GM18951 (cell line): Measurements from ENCODE around the gene GHITM.

ENCODE experiments used
- POLR2A ChIP-seq: IDR thresholded peaks from 4 replicates; pipeline ENCODE4 v1.6.1; 2011; ENCODE audit warnings: mild to moderate bottlenecking; ENCODE audit not compliant: insufficient read length, insufficient read depth; ENCODE audit errors: extremely low read depth
- in situ Hi-C: fragments of 300-500 bp; cut with MboI; formaldehyde crosslinking; loops from one replicate; pipeline ENCODE4 v1.12.0; 2022; ENCODE audit warnings: low sequenced_read_pairs, mixed read lengths, inconsistent platforms; ENCODE audit not compliant: unreplicated experiment

Gene GHITM

DNA sequence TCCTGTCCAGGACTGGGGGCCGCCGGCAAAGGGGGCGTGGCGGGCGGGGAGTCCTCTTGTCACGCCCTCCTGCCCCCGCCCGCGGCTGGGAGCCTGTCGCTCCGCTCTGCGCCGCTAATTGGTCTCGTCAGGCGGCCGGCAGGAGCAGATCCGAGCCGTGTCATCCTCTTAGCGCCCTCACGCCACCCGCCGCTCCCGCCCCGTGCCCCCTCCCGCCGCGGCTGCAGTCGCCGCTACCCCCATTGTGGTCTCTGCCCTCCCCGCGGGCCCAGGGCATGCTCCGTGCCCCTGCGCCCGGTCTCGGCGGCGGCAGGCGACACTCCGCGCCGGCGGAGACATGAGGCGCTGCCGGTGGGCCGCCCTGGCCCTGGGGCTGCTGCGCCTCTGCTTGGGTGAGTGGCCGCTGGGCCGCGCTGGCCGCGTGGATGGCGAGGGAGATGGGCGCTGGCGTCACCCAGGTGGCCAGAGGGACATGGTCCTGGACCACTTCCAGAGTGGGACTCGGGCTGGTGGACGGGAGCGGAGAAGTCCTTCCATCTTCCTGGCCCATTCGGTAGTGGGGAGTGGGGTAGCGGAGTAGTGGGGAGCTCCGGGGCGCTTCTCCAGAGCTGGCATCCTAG, 55.2 kb downstream of the GHITM start, which contains the start of gene CDHR1:
TSS of gene CDHR1 (plus strand) at position 114 of the 620 bp plus-strand sequence. CDS start at position 338, 224 bp downstream.
- in situ Hi-C loops = no loop called here
- TF ChIP-seq POLR2A = no peak

DNA sequence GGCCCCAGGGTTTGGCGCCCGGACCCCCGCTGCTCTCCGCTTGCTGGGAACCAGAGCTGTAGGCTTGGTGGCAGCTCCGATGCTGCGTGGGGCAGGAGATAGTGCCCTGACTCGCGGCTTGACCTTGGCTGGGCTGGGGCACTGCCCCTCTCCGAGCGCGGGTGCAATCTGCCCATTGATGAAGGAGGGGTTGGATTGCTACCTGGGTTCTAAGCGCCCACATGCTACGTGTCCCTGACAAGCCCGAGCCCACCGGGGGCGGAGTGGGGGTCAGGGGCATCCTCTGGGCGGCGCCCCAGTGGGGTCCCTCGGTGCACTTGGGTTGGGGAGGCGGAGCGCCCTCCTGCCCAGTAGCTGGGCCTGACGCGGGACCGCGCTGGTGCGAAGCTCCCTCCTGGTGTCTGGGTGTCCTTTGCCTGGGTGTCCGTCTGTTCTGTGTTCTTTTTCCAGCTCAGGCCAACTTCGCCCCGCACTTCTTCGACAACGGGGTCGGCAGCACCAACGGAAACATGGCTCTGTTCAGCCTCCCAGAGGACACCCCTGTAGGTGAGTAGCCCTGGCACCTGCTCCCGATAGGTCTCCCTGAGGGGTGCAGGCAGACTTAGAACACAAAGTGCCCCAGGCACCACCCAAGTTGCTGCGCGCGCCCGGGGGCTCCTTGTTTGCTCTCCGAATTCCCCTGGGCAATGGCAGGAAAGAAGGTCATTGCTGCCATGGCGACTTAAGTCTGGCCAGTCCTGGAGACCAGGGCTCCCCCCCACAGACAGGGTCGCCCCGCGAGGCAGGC, 55.9 kb downstream of the GHITM start:
- in situ Hi-C loops = no loop called here
- TF ChIP-seq POLR2A = no peak

DNA sequence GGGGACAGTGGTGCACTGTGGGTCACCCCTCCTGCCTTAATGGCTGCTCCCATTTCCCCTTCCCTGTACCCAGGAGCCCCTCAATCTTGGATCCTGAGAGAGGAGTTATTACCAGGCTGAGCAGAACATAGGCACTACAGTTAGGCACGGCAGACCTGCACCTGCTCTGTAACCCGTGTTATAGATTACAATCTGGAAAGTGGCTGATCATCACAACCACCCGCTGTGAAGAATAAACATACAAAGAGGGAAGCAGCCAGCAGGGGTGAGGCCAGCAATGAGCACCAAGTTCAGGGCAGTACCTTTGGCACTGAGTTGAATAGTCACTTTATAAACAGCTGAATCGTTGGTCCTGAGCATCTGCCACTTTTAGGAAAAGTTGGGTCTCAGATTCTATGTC, 56.8 kb downstream of the GHITM start:
- in situ Hi-C loops = no loop called here
- no peak for TF ChIP-seq POLR2A

DNA sequence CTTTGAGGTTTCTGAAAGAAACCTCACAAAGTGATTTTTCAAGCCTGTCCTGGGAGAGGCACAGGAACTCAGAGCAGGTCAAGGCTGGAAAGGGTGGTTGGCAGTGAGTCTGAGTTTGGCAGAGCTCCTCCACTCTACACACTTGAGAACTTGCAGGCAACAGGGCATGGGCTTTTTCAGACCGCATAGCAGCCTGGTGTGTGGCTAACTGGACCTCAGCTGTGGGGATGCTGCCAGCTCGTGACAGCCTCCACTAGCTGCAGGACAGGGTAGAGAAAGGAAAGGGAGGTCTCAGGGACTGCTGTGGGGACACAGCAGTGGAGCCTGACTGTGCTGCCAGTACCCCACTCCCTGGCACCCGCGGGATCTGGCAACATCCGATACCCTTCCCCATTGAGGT, 57.6 kb downstream of the GHITM start:
- TF ChIP-seq POLR2A = no peak
- in situ Hi-C loops = no loop called here

DNA sequence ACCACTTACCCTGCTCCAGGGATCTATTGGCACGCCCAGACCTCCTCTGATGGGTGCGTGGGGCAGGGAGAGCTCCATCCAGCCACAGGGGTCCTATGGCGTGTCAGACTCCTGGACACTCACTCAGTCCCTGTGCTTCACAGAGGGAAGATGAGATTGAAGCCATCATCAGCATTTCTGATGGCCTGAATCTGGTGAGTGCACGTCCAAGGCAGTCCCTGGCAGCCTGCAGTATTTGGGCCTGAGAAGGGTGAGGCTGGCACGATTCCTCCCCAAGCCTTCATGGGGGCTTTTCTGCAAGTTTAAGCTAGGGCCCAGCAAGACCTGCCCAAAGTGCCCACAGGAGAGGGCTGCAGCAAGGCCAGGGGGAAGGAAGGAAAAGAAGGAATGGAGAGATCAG, 58.3 kb downstream of the GHITM start:
- in situ Hi-C loops = no loop called here
- no peak for TF ChIP-seq POLR2A

DNA sequence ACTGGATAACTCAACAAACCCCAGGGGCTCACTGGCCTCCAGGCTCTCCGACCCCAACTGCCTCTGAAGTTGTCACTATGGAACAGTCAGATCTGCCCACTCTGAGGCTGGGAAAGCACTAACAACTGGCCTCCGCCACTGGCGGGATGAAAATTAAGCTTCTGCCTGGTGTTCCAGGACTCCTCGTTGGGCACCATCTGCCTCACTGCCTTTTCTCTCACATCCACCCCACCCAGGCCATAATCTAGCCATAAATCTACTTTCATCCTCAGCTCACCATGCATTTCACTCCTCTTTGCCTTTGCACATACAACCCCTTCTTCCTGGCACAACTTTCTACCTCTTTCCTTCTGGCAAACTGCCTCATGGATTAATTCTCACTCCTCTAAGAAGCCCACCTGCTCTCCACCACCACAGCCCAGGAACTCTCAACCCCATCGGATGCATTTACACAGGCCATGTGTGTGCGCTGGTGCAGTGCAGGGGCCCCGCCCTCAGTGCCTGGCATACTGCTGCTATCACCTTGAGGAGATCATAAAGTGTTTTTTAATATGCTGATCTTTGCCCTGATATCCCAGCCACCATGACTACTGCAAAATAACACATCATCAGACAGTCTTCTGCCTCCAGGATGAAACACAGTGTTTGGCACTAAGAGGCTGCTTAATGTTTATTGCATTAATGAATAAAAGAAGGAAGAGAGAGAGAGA, 59.1 kb downstream of the GHITM start:
- no peak for TF ChIP-seq POLR2A
- in situ Hi-C loops = no loop called here

DNA sequence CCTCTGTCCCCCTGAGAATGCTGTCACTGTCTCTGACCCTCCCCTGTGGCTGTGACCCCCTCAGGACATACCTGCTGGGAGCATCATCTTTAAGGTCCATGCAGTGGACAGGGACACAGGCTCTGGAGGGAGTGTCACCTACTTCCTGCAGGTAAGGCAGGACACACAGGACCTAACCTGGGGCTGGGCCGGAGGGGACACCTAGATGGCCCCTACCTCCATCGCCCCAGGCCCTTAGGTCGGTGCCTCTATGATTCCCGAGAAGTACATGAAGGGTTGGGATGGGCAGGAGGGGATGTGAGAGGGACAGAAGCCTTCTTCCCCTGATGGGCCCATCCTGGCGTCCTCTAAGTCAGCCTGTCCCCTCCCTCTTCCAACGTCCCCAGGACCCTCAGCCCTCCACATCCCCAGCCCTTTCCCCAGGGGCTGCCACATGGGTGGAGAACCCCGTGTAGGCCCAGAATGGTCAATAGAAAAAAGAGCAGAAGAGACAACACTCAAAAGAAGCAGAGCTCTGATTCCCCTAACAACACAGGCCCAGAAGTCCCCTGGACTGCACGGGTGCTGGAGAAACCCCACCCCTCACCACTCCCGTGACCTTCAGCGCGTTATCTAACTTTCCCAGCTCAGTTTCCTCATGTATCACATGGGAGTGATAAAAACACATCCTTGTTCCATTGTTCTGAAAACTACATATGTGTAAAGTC, 61.4 kb downstream of the GHITM start:
- in situ Hi-C loops = no loop called here
- no peak for TF ChIP-seq POLR2A

DNA sequence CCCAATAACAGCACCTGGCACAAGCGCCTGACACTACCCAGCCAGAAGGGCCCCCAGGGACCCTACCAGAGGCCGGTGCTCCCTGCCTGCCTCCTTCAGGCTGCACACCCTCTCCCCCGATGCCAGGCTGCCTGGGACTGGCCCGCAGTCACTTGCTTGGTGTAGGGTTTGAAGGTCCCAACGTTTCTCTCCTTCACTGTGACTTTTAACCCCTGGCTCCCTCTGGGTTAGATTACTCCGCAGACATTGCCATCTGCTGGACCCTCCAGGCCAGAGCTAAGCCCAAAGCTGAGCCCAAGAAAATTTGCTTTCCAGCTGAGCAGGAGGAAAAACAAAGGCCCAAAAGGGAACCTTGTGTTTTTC, 61.9 kb downstream of the GHITM start:
- TF ChIP-seq POLR2A = no peak
- in situ Hi-C loops = no loop called here

DNA sequence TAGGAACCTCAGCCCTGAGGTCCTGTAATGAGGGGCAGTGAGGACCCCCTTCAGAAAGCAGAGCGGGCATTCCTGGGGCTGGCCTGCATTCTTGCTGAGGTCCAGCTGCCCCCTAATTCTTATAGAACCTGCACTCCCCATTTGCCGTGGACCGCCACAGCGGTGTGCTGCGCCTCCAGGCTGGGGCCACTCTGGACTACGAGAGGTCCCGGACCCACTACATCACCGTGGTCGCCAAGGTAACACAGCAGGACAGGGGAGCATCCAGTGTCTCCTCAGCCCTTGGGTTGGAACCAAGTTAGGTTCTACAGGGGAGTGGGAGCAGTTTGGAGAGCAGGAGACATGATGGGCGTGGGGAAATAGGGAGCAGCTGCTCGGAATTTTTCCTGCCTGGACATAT, 62.4 kb downstream of the GHITM start:
- no peak for TF ChIP-seq POLR2A
- in situ Hi-C loops = no loop called here

DNA sequence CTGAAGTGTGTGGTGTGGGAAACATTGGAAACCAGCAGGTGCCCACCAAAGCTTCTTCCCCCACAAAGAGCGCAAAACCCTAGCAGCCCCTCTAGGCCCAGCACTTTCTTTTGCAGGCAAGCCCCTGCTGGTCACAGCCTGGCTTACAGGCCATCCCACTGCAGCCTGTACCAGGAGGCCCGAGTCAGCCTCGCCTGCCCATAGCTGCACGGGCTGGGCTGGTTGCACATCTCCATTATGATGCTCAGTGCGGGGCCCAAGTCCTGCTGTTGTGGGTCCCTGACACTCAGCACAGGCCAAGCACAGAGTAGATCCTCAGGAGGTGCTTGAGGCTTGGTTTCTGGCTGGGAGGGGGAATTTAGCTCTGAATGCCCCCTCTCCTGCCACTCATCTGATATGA, 63.0 kb downstream of the GHITM start:
- in situ Hi-C loops = no loop called here
- TF ChIP-seq POLR2A = no peak
